ENCODE measurements around the gene NELL2. TPM values are rescaled to one million over a fixed set of nuclear protein-coding genes. Genes with fewer than 3 reads are reported as not detected.

NELL2 gene
- total RNA-seq, 1 experiment from 2014 or later: 32.7 TPM

- no peaks in the 10 kb centered on the region for H3K27me3 ChIP-seq (ENCODE audit: insufficient read depth, low read length)
- Mint-ChIP-seq H3K36me3 (ENCODE audit: insufficient read depth in 1 of 3, low read depth in 3 of 3) (peaks cover 0 to 25% (median 3%) of the 10 kb centered on the region in 3 experiments; a peak in 4 of 7 replicates), H3K4me1 (peaks cover 12 to 13% of the 10 kb centered on the region in 2 experiments), H3K4me3 (no peak overlapping the region), H3K9me3 (peaks cover 9% of the 10 kb centered on the region in 2 experiments; a peak in 2 of 5 replicates), H3K27me3 (ENCODE audit: low read depth) (no peaks in the 10 kb centered on the region), H3K27ac (no peak overlapping the region)
- no CpG with 5 or more reads among the region's 6 CpGs for WGBS (ENCODE audit: extremely low coverage, insufficient read length, low lambda C conversion rate)
- no peak overlapping the region for H3K4ac ChIP-seq (ENCODE audit: low read depth, low read length)
- DNase-seq: no peak
- H3K79me1 ChIP-seq (ENCODE audit: insufficient read depth, low read depth, low read length, poor library complexity, severe bottlenecking): no peaks in the 10 kb centered on the region
- no peak for TF ChIP-seq CTCF (conservative IDR thresholded peaks at IDR 0.05)
- no peak overlapping the region for H3K4me2 ChIP-seq (ENCODE audit: insufficient read depth, insufficient read length, low read length)
- no peaks in the 10 kb centered on the region for H4K20me1 ChIP-seq (ENCODE audit: control insufficient read depth, insufficient read depth, insufficient read length)
- H2BK15ac ChIP-seq (ENCODE audit: low read depth, low read length): no peak overlapping the region
- H3K56ac ChIP-seq (ENCODE audit: insufficient read length, low read depth, low read length): no peak overlapping the region
- no peaks in the 10 kb centered on the region for H3K9me3 ChIP-seq (ENCODE audit: control insufficient read depth, low read depth, low read length)
- no peak overlapping the region for H2BK12ac ChIP-seq (ENCODE audit: insufficient read length, low read depth, low read length)
- no peak overlapping the region for H4K91ac ChIP-seq (ENCODE audit: insufficient read length, low read depth, low read length)
- no peak overlapping the region for H2BK120ac ChIP-seq (ENCODE audit: low read depth, low read length, poor library complexity, severe bottlenecking)
- H4K5ac ChIP-seq (ENCODE audit: insufficient read length, low read depth, low read length): no peak overlapping the region
- no peak overlapping the region for H3K14ac ChIP-seq (ENCODE audit: insufficient read depth, low read length)
- H2AK5ac ChIP-seq (ENCODE audit: insufficient read length, low read length): no peak overlapping the region
- no peak overlapping the region for H3K9ac ChIP-seq (ENCODE audit: extremely low read depth, insufficient read length, low read length)
- H3K27ac ChIP-seq (ENCODE audit: insufficient read length, low read depth, low read length): no peak overlapping the region
- H2AFZ ChIP-seq (ENCODE audit: low read length): no peak overlapping the region
- H3K23me2 ChIP-seq (ENCODE audit: insufficient read length, low read depth, low read length, poor library complexity, severe bottlenecking): no peaks in the 10 kb centered on the region
- H3K4me1 ChIP-seq (ENCODE audit: insufficient read depth, low read length): no peaks in the 10 kb centered on the region
- no peak overlapping the region for H3T11ph ChIP-seq (ENCODE audit: low read length)
- no peak overlapping the region for H4K8ac ChIP-seq (replicated peaks; ENCODE audit: insufficient read length, low read depth, low read length)
- H3K18ac ChIP-seq (ENCODE audit: insufficient read length, low read depth, low read length): no peak overlapping the region
- no peak overlapping the region for H3K23ac ChIP-seq (ENCODE audit: insufficient read length, low read depth, low read length)
- no peak overlapping the region for H2BK5ac ChIP-seq (ENCODE audit: insufficient read length, low read length)
- H2BK20ac ChIP-seq (ENCODE audit: low read depth, low read length, poor library complexity, severe bottlenecking): no peak overlapping the region
- H3K79me2 ChIP-seq (ENCODE audit: insufficient read depth, low read length): no peaks in the 10 kb centered on the region
Observed at GRCh38 chr12:44779766-44780165, 96.3 kb downstream of the NELL2 start.

Data from H9 (cell line).